Loucy (cell line): ENCODE results near the gene CCHCR1.

Source experiments
- H2AFZ ChIP-seq: fragments of 200-600 bp; sonication (generic); 2 replicates; pipeline ENCODE4 v1.6.0; 2016; ENCODE audit warnings: antibody characterized with exemption, mild to moderate bottlenecking, low read length, moderate library complexity
- H3F3A ChIP-seq: fragments of 200-600 bp; 2 replicates; pipeline ENCODE4 v1.6.0; 2016; ENCODE audit warnings: antibody characterized with exemption, low read depth, mild to moderate bottlenecking
- H3K27me3 ChIP-seq: fragments of 200-600 bp; sonication (generic); 2 replicates; pipeline ENCODE4 v1.6.1; 2014; ENCODE audit warnings: low read length, mild to moderate bottlenecking; ENCODE audit not compliant: insufficient read depth, poor library complexity, severe bottlenecking
- H3K36me3 ChIP-seq: fragments of 200-600 bp; sonication (generic); 2 replicates; pipeline ENCODE4 v1.6.1; 2016; ENCODE audit warnings: low read length; ENCODE audit not compliant: insufficient read depth
- H3K4me1 ChIP-seq: fragments of 200-600 bp; sonication (generic); 2 replicates; pipeline ENCODE4 v1.5.1; 2014; ENCODE audit warnings: low read length, mild to moderate bottlenecking; ENCODE audit not compliant: insufficient read depth, poor library complexity, severe bottlenecking
- H3K4me2 ChIP-seq: fragments of 200-600 bp; sonication (generic); 2 replicates; pipeline ENCODE4 v1.6.0; 2014; ENCODE audit warnings: antibody characterized with exemption, low read length, low read depth, mild to moderate bottlenecking; ENCODE audit not compliant: poor library complexity, severe bottlenecking
- H3K4me3 ChIP-seq: fragments of 200-600 bp; sonication (generic); 2 replicates; pipeline ENCODE4 v1.5.1; 2014; ENCODE audit warnings: low read length, mild to moderate bottlenecking, mixed read lengths; ENCODE audit not compliant: poor library complexity, severe bottlenecking
- H3K79me2 ChIP-seq: fragments of 200-600 bp; sonication (generic); 2 replicates; pipeline ENCODE4 v1.6.1; 2014; ENCODE audit warnings: low read length; ENCODE audit not compliant: insufficient read depth
- H3K9ac ChIP-seq: fragments of 200-600 bp; sonication (generic); 2 replicates; pipeline ENCODE4 v1.6.0; 2014; ENCODE audit warnings: mild to moderate bottlenecking, low read depth, low read length, moderate library complexity; ENCODE audit not compliant: poor library complexity, severe bottlenecking
- H3K9me2 ChIP-seq: fragments of 200-600 bp; sonication (generic); replicated peaks from 2 replicates; pipeline ENCODE4 v1.6.1; 2016; ENCODE audit warnings: low read depth, low read length, mixed read lengths
- H3K9me3 ChIP-seq: fragments of 200-600 bp; sonication (generic); 2 replicates; pipeline ENCODE4 v1.6.1; 2014; ENCODE audit warnings: mild to moderate bottlenecking, antibody characterized with exemption, low read length, low read depth; ENCODE audit not compliant: insufficient read depth
- H4K20me1 ChIP-seq: fragments of 200-600 bp; sonication (generic); 2 replicates; pipeline ENCODE4 v1.6.0; 2014; ENCODE audit warnings: antibody characterized with exemption, low read length, mild to moderate bottlenecking; ENCODE audit not compliant: insufficient read depth, poor library complexity, severe bottlenecking
- EZH2phosphoT487 ChIP-seq: fragments of 200-600 bp; IDR thresholded peaks from 2 replicates; pipeline ENCODE4 v1.6.1; 2018; ENCODE audit warnings: antibody characterized with exemption, mild to moderate bottlenecking, moderate library complexity, borderline replicate concordance
- TF ChIP-seq, protein P1 (sequence below): fragments of 200-600 bp; sonication (generic); conservative IDR thresholded peaks from 2 replicates; pipeline ENCODE4 v1.5.1; 2014; ENCODE audit warnings: mild to moderate bottlenecking, antibody characterized with exemption, low read length

Gene CCHCR1

DNA sequence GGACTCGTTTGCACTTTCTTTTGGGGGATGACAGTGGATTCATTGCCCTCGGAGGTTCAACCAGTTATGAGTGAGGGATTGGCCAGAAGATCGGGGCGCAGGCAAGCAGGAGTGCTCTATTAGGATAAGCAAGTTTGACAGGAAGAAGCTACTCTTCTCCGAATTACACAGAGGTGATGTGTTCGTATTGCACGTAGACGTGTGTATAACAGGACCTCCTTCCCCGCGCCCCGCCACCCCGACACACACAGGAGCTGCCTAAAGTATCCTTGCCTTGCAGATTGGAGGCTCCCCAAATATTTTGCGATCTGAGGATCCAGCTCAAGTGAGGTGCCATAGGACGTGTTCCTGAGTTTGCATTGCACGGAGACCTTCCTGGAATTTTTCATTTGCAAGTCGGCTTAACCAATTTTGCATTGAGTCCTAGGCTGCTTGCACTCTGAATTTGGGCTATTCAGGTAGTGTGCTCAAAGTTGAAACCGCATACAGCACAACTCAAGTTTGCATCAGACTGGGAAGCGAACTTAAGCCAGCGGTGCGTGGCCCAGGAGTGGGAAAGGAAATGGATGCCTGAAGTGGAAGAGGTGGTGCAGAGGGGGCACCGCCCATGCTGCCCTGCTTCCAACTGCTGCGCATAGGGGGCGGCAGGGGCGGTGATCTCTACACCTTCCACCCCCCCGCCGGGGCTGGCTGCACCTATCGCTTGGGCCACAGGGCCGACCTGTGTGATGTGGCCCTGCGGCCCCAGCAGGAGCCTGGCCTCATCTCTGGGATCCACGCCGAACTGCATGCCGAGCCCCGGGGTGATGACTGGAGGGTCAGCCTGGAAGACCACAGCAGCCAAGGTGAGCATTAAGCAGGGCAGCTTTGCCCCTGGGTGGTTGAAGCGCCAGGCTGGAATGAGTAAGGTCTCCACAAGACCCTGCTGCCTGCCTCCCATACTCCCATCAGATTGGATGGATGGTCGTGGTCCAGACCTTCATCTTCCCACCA lies 1.6 kb upstream of the CCHCR1 start:
- H3K4me3 ChIP-seq = peak overlapping the region; percentile 89
- peaks cover 45% of the 10 kb centered on the region for H3K4me1 ChIP-seq
- H4K20me1 ChIP-seq = peaks cover 7% of the 10 kb centered on the region
- H2AFZ ChIP-seq = peak overlapping the region; percentile 89
- no peak for TF ChIP-seq EZH2phosphoT487
- TF ChIP-seq, protein P1, sequence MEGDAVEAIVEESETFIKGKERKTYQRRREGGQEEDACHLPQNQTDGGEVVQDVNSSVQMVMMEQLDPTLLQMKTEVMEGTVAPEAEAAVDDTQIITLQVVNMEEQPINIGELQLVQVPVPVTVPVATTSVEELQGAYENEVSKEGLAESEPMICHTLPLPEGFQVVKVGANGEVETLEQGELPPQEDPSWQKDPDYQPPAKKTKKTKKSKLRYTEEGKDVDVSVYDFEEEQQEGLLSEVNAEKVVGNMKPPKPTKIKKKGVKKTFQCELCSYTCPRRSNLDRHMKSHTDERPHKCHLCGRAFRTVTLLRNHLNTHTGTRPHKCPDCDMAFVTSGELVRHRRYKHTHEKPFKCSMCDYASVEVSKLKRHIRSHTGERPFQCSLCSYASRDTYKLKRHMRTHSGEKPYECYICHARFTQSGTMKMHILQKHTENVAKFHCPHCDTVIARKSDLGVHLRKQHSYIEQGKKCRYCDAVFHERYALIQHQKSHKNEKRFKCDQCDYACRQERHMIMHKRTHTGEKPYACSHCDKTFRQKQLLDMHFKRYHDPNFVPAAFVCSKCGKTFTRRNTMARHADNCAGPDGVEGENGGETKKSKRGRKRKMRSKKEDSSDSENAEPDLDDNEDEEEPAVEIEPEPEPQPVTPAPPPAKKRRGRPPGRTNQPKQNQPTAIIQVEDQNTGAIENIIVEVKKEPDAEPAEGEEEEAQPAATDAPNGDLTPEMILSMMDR = peak; percentile 31
- H3F3A ChIP-seq = no peaks in the 10 kb centered on the region
- peak overlapping the region; percentile 95 for H3K4me2 ChIP-seq
- peak overlapping the region; percentile 88 for H3K9ac ChIP-seq
- H3K79me2 ChIP-seq = peaks cover 57% of the 10 kb centered on the region
- no peaks in the 10 kb centered on the region for H3K27me3 ChIP-seq
- H3K9me3 ChIP-seq = no peaks in the 10 kb centered on the region
- no peaks in the 10 kb centered on the region for H3K9me2 ChIP-seq
- no peaks in the 10 kb centered on the region; the same call in 1 of the 2 replicates for H3K36me3 ChIP-seq

DNA sequence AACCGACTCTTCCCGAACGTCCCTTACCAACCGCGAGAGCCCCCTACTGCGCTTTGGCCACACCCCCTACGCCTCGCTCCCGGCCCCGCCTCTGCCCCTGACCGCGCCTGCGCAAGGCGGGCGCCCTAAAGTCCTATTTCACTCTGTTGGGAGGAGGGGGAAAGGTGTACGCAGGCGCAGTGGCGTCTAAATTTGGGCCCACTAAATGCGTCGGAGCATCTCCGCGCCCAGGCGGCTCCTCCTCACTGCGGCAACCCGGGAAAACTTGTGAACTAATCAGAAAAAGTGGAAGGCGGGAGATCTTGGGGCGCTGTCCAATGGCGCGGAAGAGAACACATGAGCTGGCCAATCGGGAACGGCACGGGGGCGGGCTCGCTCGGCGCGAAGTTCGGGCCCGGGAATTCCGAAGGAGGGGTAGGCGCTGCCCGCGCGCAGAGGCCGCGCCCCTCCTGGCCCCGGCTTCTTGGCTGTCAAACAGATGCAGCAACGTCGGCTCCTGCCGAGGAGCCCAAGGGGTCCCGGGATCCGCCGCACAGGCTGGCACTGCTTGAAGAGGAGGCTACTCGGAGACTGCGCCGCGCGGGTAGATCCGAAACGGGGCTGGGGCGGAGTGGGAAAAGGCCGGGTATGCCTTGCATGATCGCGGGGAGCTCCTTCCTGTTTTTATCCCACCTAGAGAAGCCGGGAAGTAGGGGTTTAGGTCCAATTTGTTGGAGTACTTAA lies 699 bp upstream of the CCHCR1 start, which contains the start of gene TCF19:
TSS of gene TCF19 (plus strand) at position 450 of the 723 bp plus-strand sequence. CDS start 881 bp downstream, outside the sequence.
- Histone ChIP-seq H3K9me2 (no peaks in the 10 kb centered on the region), H3F3A (no peaks in the 10 kb centered on the region), H3K4me1 (peaks cover 45% of the 10 kb centered on the region), H4K20me1 (peaks cover 7% of the 10 kb centered on the region), H2AFZ (peak within 1 kb of the TSS; percentile 89), H3K27me3 (no peaks in the 10 kb centered on the region), H3K79me2 (peaks cover 57% of the 10 kb centered on the region), H3K9me3 (no peaks in the 10 kb centered on the region), H3K9ac (peak within 1 kb of the TSS; percentile 88), H3K4me3 (peak within 1 kb of the TSS; percentile 89), H3K36me3 (no peaks in the 10 kb centered on the region; the same call in 1 of the 2 replicates), H3K4me2 (peak within 1 kb of the TSS; percentile 95)
- TF ChIP-seq EZH2phosphoT487 = no peak
- TF ChIP-seq, protein P1 = no peak

DNA sequence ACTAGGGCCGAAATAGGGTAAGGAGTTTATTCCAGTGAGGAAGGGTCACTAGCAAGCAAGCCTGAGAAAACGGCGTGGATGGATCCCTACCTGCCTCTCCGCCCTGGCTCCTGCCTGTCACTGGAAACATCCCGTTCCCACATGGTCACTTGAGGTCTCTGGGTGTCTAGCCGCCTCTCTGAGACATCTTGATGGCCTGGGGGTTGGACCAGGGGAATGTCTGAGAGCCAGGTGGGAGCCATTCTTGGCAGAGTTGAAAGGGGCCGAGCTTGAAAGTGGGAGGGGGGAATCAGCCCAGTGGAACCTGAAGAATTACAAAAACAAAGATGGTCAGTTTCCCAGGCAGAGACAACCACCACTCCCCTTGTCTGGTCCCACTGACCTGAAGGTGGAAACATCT lies 961 bp downstream of the CCHCR1 start:
- Histone ChIP-seq H3K4me2 (peak overlapping the region; percentile 85), H3K9ac (peak overlapping the region; percentile 79), H4K20me1 (peaks cover 7% of the 10 kb centered on the region)

More for the DNA sequence above, 961 bp downstream of the CCHCR1 start:
- Histone ChIP-seq H3K9me3 (no peaks in the 10 kb centered on the region), H2AFZ (no peak overlapping the region), H3F3A (no peaks in the 10 kb centered on the region), H3K4me1 (peaks cover 30% of the 10 kb centered on the region), H3K4me3 (peak overlapping the region; percentile 89), H3K36me3 (no peaks in the 10 kb centered on the region; the same call in 1 of the 2 replicates), H3K79me2 (peaks cover 43% of the 10 kb centered on the region), H3K9me2 (no peaks in the 10 kb centered on the region), H3K27me3 (no peaks in the 10 kb centered on the region)
- TF ChIP-seq EZH2phosphoT487 = no peak
- TF ChIP-seq, protein P1 = no peak
